Hair follicular keratinocyte (primary cell): ENCODE data around the gene C11orf16. TPM values are rescaled to one million over a fixed set of nuclear protein-coding genes. Genes with fewer than 3 reads are reported as not detected.

ENCODE experiments used
- total RNA-seq: library from RNA; depleted of rRNA; stranded (reverse); fragments of >200 nt; gene quantifications from 2 replicates; pipeline ENCODE4 v1.2.3, GENCODE V29; 2015

C11orf16 gene, protein sequence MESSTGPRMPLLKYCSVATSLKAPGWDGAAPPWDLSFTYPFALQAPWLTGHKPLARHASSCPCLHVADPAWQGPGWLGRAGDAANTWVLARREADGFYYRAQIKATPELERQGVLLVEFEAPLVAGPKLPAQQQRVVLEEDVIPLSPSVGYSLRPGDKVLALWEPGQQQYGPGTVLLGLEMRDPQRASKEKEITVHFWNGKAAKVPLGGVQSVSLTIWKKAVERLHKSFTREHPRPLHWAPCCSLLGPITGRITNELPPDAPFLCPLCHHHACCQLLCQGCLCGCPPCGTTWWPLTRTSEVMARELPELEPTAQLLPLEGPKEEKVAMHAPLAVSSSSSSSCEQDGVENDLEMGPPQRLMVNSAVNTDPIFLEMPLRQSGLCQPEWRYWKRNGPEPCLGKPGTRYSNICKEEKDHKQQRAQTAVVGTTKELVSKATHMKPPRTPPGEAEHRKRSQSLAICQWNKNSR
- total RNA-seq, result not detected in 2 replicates

DNA sequence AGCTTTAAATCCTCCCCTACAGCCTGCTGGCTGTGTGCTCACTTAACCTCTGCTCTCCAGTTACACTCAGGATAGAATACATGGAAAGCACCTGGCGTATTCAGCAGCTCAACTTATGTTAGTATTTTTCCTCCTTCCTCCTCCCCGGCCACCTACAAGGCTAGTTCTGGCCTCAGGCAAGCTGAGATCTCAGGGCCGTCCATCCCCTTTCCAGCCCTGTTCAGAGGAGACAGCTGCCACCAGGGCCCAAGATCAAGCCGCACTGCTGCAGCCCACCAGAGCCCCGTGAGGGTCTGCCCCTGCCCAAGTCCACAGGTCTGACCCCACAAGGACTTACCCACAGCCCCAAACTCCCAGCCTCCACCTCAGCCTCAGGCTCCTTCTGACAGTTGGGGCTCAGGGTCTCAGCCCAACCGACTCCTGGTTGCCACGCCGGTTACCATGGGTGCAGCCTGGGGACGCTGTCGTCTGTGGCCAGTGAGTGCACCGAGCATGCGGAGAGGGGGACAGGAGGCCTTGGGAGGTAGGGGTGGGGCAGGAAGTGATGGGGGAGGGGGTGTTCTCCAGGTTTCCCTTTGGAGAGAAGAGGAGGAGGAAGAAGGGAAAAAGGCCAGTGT is at the start of gene C11orf16:
Gene C11orf16 (minus strand): TSS at position 384 of the 617 bp plus-strand sequence. CDS start 639 bp downstream, outside the sequence.

DNA sequence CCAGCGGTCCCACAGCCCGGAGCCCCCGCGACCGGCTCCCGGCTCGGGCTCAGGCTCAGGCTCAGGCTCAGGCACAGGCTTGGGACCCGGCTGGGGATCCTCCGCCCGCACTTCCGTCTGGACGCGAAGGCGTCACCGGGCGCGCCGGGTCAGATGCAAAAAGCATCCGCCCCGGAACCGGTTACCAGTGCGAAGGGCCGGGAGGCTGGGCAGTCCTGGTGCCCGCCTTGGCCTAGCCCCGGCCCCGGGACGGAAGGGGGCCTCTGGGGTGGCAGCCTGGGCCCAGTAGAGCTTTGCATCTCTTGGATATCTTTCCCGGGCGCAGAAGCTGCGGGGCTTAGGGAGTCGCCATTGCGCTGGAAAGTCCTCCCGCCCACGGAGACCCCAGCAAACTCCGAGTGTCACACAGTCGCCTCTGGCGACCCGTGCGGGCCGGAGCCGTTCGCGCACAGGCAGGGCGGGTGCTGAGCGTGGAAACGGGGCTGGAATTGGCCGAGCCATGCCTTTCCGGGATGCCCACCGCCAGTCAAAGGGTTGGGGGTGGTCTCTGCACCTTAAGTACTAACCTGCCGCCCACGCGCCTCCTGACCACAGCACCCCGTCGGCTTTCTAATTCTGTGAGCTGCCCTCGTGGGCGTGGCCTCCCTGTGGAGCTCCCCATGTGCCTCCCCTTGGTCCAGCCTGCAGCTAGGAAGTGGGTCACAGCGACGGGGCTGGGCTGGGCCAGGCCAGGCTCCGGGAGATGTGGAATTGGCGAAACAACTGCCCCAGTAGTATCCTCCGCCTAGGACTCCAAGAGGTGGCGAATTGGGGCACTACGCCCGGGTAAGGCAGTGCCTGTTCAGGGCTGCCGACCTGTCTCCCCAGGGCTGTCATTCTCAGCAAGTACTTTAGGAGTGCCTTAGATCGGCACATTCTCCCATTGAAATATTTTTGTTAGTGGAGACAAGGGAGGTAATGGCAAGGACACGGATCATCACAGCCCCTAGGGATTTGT is 31.9 kb upstream of the C11orf16 start, which contains the start of gene TMEM9B:
Gene TMEM9B (minus strand): TSS at position 119 of the 997 bp plus-strand sequence. CDS start 129 bp downstream, outside the sequence.

DNA sequence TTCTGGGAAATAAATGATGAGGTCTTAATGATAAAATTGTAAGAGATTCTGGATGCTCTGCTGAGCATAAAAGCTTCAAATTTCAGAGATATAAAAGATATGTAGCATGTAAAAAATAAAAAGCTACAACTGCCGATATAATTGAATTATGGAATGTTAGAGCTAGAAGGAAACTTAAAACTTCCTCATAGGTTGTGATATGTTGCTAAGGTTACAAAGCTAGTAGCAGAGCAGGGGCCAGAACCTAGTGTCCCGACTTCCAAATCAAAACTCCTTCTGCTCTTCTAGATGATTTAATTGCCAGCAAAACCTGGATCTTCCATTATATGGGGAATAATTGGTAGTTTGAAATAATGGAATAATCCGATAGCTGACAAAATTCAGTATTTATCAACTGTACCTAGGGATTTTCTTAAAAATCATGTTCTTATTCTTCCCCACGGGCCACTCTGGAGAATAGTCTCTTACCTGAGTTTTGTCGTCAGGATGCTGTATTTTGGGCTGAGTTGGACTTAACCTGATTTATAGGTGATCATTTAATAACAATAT is 9.8 kb upstream of the C11orf16 start, which contains the start of gene ASCL3:
Gene ASCL3 (minus strand): TSS at position 499 of the 549 bp plus-strand sequence. CDS start 4,855 bp downstream, outside the sequence.

DNA sequence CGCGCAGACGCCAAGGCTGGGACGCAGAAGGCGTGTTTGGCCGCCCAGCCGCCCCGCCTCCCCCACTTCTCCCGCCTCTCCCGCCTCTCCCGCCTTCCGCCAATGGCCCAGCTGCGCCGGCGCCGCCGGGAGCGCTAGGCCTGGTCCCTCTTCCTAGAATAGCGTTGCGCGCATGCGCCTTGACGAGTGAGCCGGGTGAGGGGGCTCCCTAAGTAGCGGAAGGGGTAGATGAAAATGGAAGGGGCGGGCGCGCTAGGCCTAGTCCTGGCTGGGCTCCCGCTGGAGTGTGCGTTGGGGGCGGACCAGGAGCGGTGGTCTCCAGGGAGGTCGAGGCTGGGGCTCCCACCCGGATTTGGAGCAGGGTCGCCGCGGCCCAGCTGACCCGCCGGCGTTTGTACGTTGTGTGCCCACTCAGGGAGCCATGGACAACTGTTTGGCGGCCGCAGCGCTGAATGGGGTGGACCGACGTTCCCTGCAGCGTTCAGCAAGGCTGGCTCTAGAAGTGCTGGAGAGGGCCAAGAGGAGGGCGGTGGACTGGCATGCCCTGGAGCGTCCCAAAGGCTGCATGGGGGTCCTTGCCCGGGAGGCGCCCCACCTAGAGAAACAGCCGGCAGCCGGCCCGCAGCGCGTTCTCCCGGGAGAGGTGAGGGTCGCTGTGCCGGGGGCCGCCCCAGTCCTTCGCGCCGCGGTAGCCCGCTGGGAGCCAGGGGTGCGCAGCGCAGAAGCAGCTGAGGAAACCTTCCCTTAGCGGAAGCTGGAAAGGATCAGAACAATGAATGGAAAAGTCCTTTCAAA is 21.5 kb downstream of the C11orf16 start, which contains the start of gene AKIP1:
Gene AKIP1 (plus strand): TSS at position 161 of the 795 bp plus-strand sequence. CDS start 261 bp downstream, at position 422.

Other genes with a start within 250 kb of the C11orf16 start
- gene AKIP1, start 21.8 kb downstream of the C11orf16 start, total RNA-seq, result 57.9 and 61.1 TPM in 2 replicates
- gene ASCL3, start 10.1 kb upstream of the C11orf16 start, total RNA-seq, result not detected in 2 replicates
- gene TMEM9B, start 31.5 kb upstream of the C11orf16 start, total RNA-seq, result 39.1 and 47.4 TPM in 2 replicates
- 1.7 and 1.8 TPM in 2 replicates for gene NRIP3, start 71.1 kb upstream of the C11orf16 start, total RNA-seq
- gene SCUBE2, start 158.7 kb upstream of the C11orf16 start, total RNA-seq, result 0.34 and 1.3 TPM in 2 replicates